ENCODE data around the gene SLC39A9. TPM values are rescaled to one million over a fixed set of nuclear protein-coding genes. Genes with fewer than 3 reads are reported as not detected.

The SLC39A9 gene
- total RNA-seq, 1 donor from 2014 or later = 41.2 TPM

GRCh38 chr14:69480136-69480535, 81.6 kb downstream of the SLC39A9 start:
- DNase-seq (ENCODE audit: low spot score) = no peak
- peaks cover 4% of the 10 kb centered on the region for H3K4me1 Mint-ChIP-seq (ENCODE audit: unreplicated experiment)
- no peak overlapping the region for H3K27ac Mint-ChIP-seq (ENCODE audit: unreplicated experiment)
- H3K27me3 Mint-ChIP-seq (ENCODE audit: unreplicated experiment) = peaks cover 6% of the 10 kb centered on the region
- no peaks in the 10 kb centered on the region for H3K9me3 Mint-ChIP-seq (ENCODE audit: unreplicated experiment)
- H3K4me3 Mint-ChIP-seq (ENCODE audit: unreplicated experiment) = no peak overlapping the region
- no peak for TF ChIP-seq CTCF (IDR thresholded peaks at IDR 0.05; ENCODE audit: unreplicated experiment)
- H3K36me3 Mint-ChIP-seq (ENCODE audit: low read depth, unreplicated experiment) = peaks cover 6% of the 10 kb centered on the region

GRCh38 chr14:69481815-69482568, 83.5 kb downstream of the SLC39A9 start:
- peaks cover 10% of the 10 kb centered on the region for H3K27me3 Mint-ChIP-seq (ENCODE audit: unreplicated experiment)
- H3K36me3 Mint-ChIP-seq (ENCODE audit: low read depth, unreplicated experiment) = peaks cover 6% of the 10 kb centered on the region
- no peak overlapping the region for H3K27ac Mint-ChIP-seq (ENCODE audit: unreplicated experiment)
- H3K4me1 Mint-ChIP-seq (ENCODE audit: unreplicated experiment) = peaks cover 5% of the 10 kb centered on the region
- no peak for TF ChIP-seq CTCF (IDR thresholded peaks at IDR 0.05; ENCODE audit: unreplicated experiment)
- no peak for DNase-seq (ENCODE audit: low spot score)
- H3K9me3 Mint-ChIP-seq (ENCODE audit: unreplicated experiment) = no peaks in the 10 kb centered on the region
- H3K4me3 Mint-ChIP-seq (ENCODE audit: unreplicated experiment) = no peak overlapping the region

- H3K27ac Mint-ChIP-seq (ENCODE audit: unreplicated experiment) = no peak overlapping the region
- TF ChIP-seq CTCF (IDR thresholded peaks at IDR 0.05; ENCODE audit: unreplicated experiment) = no peak
- peak overlapping the region; percentile 71 for H3K4me3 Mint-ChIP-seq (ENCODE audit: unreplicated experiment)
- H3K4me1 Mint-ChIP-seq (ENCODE audit: unreplicated experiment) = peaks cover 13% of the 10 kb centered on the region
- DNase-seq (ENCODE audit: low spot score) = peak; percentile 19
- no peaks in the 10 kb centered on the region for H3K9me3 Mint-ChIP-seq (ENCODE audit: unreplicated experiment)
- H3K36me3 Mint-ChIP-seq (ENCODE audit: low read depth, unreplicated experiment) = peaks cover 1% of the 10 kb centered on the region
- H3K27me3 Mint-ChIP-seq (ENCODE audit: unreplicated experiment) = peaks cover 10% of the 10 kb centered on the region
Observed at GRCh38 chr14:69483765-69484443, 85.4 kb downstream of the SLC39A9 start.

GRCh38 chr14:69484444-69485314, 86.2 kb downstream of the SLC39A9 start, which contains the start of gene PLEKHD1:
Gene PLEKHD1, plus strand, starts transcription at chr14:69484728. Its CDS starts 238 bp downstream, at chr14:69484966.
- H3K36me3 Mint-ChIP-seq (ENCODE audit: low read depth, unreplicated experiment) = no peaks in the 10 kb centered on the region
- DNase-seq (ENCODE audit: low spot score) = peak; percentile 17
- peak within 1 kb of the TSS; percentile 71 for H3K4me3 Mint-ChIP-seq (ENCODE audit: unreplicated experiment)
- H3K27me3 Mint-ChIP-seq (ENCODE audit: unreplicated experiment) = peaks cover 10% of the 10 kb centered on the region
- H3K27ac Mint-ChIP-seq (ENCODE audit: unreplicated experiment) = no peak within 1 kb of the TSS
- H3K4me1 Mint-ChIP-seq (ENCODE audit: unreplicated experiment) = peaks cover 13% of the 10 kb centered on the region
- H3K9me3 Mint-ChIP-seq (ENCODE audit: unreplicated experiment) = no peaks in the 10 kb centered on the region
- TF ChIP-seq CTCF (IDR thresholded peaks at IDR 0.05; ENCODE audit: unreplicated experiment) = no peak

All from endothelial cell (in vitro differentiated cells).